GM04504 (cell line): ENCODE measurements around the gene AFF1.
A peak's percentile ranks its signal among the peaks of the same experiment; 100 is the strongest.

Experiments
- DNase-seq: peaks from one replicate; pipeline ENCODE4 v3.0.0-alpha.2; 2012; ENCODE audit warnings: low read depth

The AFF1 gene

DNA sequence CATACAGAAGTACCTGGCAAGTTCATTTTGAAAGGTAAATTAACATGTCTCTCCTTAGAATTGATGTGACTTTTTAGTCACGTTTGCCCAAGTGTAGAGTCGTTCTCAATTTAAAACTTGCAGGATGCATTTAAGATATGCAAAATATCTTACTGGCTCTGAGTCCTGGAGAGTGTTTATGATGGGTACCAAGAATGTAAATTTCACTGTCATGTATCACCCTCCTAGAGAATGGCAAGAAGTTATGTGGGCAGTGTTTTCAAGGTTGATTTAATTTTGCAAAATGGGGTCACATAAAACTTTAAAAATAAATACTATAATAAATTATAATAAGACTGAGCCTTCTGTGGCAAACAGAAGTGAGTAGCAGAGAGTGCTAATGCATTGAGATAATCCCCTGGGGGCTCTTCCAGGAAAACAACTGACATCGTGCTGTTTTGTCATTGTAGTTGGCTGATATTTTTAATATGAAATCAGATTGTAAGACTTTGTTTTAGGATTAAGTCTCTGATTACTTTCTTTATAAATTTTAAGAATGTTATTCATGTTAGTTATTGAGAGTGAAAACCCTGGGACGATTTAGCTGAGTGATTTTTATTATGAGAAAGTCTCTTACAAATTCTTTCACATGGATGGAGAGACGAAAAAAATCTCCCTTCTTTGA lies 103.0 kb downstream of the AFF1 start:
- no peak for DNase-seq

DNA sequence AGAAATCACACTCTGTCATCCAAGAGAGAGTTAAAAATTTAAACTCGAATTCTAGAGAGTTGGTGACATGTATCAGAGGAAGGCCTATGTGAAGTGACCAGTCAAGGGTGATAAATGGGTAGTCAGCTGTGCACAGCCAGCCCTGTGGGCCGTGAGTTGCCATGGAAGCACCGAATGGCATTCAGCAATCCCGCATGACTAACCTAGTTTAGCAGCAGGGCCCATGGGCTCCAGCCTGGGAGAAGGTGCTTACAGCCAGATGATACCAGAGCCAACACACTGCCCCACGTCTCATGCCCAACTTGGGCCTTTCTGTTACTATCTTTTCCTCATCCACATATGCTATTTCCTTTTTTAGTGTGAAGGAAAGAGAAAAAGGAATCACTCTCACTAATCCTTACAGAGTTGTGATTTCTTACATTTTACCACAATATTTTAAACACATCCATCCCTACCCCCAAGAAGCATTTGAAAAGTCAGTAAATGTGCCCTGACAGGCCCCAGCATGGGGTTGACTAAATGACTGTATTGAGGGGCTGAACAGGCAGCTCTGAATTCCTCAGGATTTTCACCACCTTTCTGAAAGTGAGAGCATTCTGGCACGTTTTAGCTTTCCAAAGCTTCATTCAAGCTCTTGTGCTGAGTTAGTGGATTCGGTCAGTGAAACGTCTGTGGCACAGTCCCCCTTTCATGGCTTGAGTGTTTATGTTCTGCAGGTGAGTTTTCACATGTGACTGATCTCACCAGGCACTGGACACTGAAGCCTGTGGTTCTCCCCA lies 104.2 kb downstream of the AFF1 start:
- peak; percentile 85 for DNase-seq

DNA sequence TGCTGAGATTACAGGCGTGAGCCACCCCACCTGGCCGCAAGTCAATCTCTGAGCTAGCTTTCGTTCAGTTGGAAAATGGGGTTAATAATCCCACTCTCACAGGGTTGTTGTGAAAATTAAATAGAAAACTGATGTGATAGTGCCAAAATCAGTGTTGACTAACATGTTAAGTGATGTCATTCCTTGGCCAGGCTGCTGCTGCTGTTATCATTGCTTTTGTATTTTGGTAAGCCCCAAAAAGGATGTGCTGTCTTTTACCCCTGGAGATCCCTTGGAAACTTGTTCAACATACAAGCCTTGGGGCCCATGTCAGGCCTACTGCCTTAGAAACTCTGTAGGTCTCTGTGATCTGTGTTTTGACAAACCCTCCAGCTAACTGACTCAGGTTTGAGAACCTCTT lies 106.3 kb downstream of the AFF1 start:
- no peak for DNase-seq

DNA sequence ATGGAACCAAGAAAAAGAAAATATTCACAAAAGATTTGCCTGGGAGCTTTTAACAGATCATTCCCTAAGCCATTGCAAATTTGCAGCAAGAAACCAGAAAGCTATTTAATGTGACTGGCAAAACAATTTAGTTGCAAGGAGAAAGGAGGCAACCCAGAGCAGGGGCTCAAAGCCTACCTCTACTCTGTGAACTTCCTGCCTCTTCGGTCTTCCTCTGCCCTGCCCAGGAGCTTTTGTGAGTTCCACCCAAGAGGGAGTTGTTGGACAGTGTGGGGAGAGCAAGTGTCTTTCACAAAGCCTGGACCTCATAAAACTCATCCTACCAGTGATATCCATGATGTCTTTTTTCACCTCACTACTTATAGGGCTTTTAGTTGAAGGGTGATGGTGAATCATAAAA lies 107.4 kb downstream of the AFF1 start:
- DNase-seq: no peak

DNA sequence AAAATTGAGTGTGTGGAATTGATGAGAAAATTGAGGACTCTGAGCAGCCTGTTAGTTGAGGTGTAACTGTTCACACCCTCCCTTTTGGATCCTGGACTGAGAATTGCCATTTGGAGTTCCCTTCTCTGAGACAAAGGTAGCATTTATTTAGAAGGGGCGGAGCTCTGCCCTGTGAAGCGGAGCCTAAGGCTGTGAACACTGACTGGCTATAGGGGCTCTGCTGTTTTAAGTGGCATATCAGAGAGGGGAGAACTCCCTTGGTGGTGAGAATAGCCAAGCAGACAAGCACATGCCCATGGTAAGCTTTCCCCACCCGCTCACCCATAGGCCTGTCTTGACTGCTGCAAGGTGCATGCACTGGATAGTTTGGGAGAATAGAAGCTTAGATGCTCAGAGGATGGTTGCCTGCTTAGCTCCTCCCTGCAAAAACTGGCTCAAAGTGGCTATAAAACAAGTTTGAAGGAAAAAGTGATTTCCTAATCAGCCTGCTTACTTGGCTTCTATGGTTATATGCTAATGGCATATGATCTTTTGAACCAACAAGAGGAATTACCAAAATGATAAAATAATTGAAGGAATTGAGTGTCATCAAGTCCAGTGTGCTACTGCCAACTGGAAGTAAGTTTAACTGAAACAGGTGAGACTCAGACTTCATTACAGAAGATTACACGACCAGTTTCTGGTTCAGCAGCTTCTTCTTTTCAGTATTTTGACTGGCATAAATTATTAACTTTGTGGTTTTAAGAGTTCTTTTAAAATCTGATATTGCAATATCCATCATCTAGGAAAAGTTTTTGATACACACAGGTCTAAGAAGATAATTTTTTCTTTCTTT lies 108.4 kb downstream of the AFF1 start:
- no peak for DNase-seq

DNA sequence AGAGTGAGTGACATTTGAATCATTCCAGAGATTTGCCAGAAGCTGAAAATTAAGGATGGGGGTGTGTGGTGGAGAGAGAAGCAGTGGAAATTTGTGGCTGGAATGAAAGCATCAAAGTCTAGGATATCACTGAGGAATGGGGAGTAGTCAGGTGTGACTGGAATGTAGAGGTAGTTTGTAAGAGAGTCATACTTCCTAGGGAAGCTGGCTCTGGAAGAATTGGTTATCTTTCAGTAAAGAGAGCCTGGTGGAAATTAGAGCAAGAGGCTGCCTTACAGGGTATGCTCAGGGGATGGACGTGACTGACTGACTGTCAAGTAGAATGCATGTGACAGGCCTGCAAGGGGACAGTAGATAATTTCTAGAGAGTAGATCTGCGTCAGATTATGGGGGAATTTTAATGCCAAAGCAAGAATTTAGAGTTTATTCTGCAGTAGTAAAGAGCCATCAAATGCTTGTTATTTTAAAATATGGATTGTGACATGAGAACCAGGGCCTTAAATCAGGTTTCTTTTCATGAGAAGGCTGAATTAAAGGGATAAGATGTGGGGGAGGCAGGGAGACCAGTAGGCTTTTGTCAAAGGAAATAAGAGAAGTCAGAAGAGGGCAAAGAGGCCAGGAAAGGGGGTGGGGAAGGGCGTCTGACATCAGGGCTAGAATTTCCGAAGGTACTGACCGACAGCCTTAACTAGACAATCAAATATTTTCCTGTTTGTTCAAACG lies 109.9 kb downstream of the AFF1 start:
- no peak for DNase-seq

DNA sequence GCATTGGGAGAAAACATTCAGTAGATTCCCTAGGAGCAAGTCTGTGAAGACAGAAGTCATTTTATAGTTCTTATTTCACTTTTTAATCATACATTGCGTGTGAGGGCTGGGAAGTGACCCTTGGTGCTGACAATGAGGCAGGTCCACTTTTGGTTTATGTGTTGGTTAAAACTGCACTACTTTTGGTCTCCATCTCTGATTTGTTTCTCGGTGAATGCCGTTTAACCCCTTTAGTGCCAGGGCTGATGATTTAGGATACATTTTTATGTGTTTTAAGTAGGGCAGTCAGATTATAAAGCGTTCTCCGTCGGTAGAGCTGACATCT lies 110.4 kb downstream of the AFF1 start:
- DNase-seq: no peak

DNA sequence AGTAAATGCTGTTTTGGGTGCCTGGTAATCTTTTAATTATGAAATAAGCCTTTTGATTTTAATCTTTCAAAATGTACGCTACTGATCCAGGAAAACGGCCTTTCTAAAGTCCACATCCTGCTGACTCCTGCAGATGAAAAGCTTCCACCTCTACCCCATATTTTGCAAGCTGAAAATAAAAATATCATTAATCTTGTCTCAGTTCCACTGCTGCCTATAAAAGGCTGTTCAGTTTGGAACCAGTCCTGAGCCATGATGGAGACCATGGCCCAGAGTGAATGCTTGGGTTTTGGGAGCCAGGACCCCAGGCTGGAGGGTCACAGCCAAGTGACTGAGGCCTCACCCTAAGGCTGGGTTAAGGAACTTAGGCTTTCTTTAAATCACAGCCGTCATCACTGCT lies 110.8 kb downstream of the AFF1 start:
- no peak for DNase-seq

DNA sequence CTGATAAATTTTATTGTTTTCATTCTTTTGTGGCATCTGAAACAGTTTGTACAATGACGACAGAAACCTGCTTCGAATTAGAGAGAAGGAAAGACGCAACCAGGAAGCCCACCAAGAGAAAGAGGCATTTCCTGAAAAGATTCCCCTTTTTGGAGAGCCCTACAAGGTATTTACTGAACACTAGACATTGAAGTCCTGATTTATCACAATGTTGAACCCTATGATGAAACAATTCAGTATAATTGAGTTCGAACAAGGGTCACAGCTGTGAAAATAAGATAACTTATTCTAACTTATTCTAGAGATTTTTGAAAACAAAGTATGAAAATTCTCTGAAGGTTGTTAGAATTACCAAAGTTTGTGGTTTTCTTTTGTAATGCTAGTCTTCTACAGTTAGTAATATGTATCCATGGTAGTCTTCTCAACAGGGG lies 111.3 kb downstream of the AFF1 start:
- DNase-seq: no peak

DNA sequence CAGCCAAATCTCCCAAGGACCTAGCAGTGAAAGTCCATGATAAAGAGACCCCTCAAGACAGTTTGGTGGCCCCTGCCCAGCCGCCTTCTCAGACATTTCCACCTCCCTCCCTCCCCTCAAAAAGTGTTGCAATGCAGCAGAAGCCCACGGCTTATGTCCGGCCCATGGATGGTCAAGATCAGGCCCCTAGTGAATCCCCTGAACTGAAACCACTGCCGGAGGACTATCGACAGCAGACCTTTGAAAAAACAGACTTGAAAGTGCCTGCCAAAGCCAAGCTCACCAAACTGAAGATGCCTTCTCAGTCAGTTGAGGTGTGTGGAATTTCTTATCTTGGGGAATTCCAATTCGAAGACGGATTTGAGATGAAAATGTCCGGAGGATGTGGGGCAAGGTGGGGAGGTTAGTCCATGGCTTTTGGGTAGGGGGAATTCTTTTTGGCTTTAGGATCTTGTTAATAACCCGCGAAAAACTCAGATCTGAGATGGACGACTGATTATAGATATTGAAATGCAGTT lies 112.5 kb downstream of the AFF1 start:
- DNase-seq: no peak

DNA sequence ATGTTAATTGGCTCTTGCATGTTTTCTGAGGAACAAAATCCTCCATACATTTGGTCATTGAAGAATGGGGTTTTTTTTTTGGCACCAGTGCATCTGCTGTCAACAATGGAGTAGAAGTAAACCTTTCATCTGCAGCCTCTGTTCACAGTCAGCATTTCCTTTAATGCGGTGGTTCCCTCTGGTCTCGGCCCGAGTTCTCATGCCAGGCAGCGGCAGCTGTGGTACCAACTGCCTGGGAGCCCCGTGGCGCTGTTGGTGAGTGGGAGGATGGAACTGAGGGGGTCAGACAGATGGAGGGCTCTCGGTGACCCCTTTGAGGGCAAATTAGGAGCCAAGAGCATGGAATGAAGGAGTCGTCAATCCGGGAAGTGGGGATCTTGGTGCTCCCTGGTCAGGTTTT lies 114.7 kb downstream of the AFF1 start:
- no peak for DNase-seq

DNA sequence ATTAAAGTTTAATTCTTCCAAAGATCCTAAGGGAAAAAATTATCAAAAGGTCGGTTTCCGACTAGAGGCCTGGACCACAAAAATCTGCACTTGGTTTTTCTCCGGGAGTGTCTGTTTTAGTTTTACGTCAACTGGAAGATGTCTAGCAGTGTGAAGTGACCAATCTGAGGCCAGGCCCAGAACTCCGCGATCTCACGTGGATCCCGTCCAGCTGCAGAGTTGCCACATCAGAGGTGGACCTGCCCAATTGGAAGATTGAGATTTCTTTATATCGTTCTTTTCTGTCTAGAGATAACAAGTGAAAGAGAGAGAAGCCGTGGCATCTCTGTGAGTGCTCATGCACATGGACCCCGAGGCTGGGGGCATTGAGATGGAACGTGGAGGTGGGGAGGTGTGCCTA lies 115.8 kb downstream of the AFF1 start:
- no peak for DNase-seq

DNA sequence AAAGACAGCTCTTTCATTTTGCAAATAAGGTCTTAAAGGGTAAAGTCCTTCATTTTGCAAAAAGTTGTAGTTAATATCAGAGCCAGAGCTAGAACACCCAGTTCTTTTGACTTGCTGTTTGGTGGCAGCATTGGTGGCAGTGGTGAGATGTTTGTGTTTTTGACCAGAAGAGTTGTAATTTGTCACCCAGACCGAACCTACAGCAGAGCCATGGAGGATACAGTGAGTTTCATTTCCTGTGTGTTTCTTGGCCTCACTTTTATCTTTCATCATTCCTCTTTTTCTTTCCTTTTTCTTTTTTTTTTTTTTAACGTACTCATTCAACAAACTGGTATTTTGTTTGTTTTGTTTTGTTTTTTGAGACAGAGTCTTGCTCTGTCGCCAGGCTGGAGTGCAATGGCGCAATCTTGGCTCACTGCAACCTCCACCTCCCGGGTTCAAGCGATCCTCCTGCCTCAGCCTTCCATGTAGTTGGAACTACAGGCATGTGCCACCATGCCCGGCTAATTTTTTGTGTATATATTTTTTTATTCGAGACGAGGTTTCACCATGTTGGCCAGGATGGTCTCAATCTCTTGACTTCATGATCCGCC lies 116.4 kb downstream of the AFF1 start:
- DNase-seq: no peak

DNA sequence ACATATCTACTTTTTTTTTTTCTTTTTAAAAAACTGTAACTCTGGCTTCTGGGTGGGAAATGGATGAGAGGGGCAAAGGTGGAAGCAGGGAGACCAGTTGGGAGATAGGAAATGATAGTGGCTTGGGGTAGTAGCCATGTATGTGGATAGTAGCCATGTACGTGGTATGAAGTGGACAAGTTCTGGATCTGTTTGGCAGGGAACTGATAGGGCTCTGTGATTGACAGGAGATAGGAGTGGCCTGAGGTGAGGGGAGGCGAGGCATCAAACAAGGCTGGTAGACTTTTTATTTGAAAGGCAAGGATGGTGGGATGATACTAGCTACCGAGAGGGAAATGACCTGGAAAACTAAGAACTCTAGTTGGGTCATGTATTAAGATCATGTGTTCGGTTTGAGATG lies 117.8 kb downstream of the AFF1 start:
- no peak for DNase-seq

DNA sequence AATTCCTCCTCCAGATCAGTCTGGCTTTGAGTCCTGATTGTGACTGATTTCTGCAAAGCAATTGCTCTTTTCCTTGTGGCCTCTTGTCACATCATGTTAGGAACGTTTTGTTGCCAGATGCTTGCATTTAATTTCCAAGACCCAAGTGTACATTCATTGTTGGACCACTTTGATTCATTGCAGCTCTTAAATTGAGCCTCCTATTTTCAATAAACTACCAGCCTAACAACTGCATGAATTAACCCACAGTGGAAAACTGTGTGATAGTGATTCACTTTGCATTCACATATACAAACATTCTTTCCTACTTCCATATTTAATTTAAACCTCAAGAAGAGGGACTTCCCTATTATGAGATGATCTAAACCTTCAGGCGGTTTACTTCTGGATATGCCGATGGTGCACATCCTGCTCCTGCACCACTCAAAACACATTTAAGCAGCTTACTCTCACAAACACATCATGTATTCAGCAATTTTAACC lies 118.4 kb downstream of the AFF1 start:
- DNase-seq: no peak

DNA sequence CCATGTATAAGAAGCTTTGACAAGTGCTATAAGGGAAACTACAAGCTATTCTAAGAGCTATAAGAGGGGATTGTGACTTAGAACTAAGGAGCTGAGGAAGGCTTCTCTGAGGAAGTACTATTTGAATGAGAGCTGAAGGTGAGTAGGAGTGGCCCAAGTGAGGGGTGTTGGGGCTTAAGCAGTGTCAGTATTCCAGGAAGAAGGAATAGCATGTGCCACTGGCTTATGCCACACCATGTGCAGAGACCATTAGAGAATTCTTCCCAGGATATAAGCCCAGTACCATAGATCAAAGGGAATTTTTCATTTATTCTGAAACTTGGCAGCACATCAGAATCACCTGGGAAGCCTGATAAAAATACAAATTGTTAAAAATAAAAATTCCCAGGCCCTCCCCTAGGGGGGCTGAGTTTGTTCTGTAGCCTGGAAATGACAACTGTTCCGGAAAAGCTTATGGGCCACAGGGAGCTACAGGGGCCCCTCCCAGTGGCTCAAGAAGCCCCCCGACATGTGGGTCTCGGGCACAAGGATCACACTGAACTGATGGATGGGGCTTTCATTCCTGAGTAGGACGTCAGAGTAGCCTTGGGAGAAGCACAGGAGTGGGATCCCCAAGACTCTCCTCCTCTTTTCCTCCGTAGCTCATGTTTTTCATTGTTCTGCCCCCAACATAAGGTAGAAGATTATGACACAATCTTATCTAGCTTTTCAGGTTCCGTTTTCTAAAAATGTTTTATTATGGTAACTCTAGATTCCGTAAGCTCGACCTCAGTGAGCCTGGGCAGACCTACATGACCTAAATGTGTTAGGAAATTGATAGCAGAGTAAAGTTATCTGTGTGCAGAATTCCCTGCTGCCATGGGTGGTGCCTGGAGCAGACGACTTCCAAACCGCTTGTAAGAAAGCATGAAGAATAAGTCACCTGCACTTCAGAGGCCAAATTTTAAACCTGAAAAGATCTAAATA lies 119.3 kb downstream of the AFF1 start:
- no peak for DNase-seq

DNA sequence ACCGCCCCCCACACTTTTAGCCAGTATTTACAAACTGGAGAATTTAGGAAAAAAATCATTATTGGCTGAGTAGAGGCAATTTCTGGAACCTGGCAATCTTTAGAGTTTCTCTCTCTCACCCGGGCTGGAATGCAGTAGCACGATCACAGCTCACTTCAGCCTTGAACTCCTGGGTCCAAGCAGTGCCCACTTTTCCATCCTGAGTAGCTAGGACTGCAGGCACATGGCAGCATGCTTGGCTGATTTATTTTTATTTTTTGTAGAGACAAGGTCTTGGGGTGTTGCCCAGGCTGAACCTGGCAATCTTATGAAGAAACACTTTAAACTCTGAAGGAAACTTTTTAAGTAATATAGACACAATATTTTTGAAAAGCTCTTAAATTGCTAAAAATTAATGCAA lies 120.1 kb downstream of the AFF1 start:
- no peak for DNase-seq

DNA sequence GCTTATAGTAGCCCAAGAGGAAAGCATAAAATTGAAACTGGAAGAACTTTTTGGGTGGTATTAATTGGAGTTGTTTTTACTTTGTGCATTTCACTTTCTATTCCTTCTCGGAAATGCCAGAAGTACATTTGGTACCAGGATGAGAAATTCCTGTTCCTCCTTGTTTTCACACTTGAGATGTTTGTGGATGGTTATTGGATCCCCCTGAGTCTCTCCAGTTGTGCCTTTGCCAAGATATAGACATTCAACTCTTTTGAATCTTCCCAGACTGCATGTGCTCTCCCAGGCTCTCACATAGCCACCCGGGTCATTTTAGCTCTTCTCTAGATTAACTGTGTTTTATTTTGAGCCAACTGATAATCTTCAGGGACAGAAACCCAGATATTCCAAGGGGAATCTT lies 120.5 kb downstream of the AFF1 start:
- DNase-seq: no peak

DNA sequence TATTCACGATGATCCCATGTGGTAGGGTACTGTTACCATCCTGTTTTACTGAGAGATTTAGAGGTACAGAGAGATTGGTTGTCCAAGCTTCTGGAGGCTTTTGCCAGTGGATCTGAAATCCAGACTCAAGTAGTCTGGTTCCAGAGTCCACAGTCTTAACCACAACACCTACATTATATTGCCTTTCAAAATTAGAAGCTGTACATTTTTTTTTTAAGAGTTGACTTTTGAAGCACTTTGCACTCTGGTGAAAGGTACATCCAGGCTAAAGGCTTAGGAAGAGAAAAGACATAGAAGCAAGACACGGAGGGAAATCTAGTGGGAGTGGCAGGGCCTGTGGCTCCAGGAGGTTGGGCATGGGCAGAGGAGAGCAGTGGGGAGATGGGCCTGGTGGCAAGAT lies 122.1 kb downstream of the AFF1 start:
- no peak for DNase-seq

DNA sequence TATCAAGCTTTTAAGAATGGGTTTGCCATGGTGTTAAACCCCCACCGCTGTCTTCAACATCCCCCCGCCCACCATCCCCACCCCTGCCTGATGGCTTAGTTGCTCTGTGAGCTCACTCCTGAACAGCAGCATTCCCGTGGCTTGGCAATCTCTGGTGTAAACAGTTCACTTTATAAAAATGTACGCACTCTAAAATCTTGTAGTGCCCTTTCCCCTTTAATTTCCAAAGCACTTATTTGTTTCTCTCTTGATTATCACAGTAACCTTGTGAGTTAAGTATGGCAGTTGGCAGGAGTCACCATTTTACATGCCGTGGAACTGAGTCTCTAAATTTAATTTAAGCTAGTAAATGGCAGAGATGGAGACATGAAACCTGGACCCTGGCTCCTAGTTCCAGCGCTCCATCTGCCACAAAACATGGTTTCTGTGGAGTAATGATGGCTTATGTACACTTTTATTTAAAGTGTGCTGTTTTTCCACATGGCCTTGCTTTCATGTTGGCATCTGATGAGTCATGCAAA lies 123.1 kb downstream of the AFF1 start:
- DNase-seq: no peak
